ENCODE measurements around the gene KAT6B.

Gene KAT6B

DNA sequence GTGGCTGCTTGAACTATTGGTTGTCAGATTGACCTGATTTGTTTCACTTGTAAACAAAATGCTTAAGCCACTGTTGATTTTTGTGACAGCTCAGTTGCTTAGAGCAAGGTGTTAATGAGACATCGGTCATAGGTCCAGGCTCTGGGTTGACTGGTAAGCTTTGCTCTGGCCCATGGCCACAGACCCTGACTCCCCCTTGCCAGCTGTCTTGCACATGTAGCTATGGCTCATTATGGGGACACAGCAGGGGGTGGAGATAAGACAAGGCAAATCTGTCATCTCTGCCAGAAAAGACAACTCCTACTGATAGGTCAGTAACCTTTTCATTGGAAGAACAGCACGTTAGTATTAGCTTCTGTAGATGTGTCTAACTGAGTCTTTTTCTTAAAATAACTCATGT lies 95.3 kb downstream of the KAT6B start:
- no peak for DNase-seq (ENCODE audit: low read depth in 3 of 3)

DNA sequence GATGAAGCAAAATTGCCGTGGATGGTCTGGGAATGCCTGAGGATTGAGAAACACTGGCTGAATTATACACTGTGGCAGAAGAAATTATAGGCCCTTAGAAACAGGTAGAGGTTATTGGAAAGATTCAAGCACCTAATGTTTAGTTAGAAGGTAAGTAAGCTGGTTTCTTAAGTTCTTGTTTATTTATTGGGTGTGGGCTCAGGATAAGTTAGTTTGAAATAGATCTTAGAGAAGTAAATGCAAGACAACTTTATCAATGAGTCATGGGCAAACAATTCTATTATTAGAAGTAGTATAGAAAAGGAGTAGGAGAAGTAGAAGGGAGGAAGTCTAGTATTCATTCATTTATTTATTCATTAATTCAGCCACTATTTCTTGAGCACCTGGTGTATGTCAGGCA lies 96.5 kb downstream of the KAT6B start:
- DNase-seq (ENCODE audit: low read depth in 3 of 3), result no peak

DNA sequence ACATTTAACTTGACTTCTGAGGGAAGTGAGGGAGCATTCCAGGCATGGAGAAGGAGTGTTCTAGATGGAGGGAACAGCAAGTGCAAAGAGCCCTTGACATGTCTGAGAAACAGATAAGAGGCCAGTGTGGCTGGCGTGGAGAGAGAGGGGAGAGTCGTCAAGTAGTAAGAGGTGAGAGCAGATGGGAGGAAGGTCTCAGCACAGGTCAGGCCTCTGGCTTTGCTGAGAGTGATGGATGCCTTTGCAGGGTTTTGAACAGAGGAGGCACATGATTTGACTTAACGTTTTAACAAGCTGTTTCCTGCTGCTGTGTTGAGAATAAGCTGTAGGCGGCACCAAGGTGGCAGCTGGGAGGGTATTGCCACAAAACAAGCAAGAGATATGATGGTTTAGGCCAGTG lies 97.2 kb downstream of the KAT6B start:
- DNase-seq (ENCODE audit: low read depth in 3 of 3), result no peak

DNA sequence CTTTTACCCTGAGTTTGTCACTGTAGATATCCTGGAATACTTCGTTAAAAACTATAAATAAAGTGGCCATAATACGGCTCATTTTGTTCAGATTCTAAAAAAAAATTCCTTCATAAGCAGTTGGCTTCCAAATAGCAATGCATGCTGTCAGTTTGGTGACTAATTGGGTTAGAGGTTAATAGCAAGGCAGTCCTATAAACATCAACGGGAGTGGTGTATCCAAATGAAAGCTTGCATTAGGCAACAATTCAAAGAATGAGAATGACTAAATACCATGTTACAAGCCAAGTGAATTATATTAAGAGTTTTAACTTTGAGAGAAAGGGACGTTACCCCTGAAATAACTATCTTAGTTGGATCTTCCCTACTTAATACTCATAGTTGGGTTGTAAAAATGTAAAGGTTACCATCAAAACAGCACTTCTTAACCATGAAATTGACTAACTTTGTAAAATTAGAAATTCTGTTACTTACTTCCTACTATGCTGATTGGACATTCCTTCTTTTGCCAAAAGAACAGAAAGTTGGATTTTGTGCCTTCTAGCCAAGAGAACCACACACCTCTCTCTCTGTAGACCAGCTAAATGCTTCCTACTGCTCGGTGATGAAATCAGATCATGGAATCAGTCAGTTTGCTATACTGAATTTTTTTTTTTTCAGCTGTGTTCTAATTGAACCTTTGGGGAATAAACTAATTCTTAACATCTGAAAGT lies 98.0 kb downstream of the KAT6B start:
- DNase-seq (ENCODE audit: low read depth in 3 of 3), result no peak

DNA sequence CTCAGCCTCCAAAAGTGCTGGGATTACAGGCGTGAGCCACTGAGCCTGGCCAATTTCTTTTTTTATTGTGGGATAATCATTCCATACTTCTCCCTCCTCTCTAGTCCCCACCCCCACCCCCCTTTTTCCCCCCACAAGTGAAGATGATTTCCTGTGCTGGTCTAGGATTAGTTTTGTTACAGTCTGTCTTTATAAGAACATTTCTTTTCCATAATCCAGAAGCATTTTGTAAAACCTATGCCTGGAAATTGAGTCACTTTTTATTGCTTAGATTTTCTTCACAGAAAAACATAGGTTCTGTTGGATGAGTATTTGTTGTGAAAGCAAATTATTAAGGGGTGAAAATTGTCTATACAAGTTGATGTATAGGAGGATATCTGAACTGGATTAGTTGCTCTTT lies 98.9 kb downstream of the KAT6B start:
- DNase-seq (ENCODE audit: low read depth in 3 of 3), result no peak

DNA sequence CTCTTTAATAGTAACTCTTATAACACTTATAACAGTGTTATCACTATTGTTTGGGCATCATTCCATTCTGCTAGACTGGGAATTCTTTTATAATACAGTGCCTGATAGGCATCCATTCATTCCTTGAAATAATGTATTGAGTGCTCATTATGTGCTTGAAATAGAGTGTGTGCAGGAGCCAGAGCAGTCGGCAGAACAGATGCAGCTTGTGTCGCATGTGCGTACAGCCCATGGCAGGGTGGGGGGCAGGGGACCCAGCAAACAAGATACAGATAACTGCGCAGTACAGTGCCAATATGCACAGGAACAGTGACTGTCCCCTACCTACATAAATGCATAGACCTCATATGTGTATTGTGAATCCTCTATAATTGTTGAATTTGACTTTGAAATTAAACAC lies 99.3 kb downstream of the KAT6B start:
- DNase-seq (ENCODE audit: low read depth in 3 of 3), result no peak

DNA sequence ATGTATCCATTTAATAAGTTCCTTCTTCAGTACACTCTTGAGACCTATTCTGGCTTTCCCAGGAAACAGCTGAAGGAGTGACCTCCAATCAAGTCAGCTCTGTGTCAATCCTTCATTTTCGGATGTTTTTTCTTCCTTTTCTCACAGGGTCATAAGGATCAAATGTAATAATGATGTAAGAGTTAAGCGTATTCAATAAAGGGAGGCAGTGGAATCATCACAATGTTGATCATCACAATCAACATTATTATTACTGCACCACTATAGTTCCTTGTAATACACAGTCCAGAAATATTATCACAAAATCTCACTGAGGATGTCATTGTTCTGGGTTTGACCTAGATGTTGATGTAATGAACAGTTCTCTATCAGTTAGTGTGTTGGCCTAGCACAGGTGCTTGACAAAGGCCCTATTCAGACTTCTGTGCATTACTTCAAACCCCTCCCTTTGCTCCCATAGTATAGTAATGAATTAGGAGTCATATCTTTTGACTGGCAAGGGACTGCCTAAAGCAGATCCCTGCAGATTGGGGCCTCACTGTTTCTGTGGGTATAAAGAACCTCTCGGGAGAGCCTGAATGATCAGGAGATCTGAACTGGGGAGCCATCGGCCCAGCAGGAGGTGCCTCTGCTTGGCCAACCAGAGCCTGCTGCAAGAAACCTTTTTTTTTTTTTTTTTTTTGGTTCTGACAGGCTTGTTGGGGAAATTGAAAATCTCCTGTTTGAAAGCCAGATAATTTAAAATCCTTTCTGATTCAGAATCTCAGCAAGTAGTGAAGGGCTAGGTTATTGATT lies 100.6 kb downstream of the KAT6B start:
- no peak for DNase-seq (ENCODE audit: low read depth in 3 of 3)

DNA sequence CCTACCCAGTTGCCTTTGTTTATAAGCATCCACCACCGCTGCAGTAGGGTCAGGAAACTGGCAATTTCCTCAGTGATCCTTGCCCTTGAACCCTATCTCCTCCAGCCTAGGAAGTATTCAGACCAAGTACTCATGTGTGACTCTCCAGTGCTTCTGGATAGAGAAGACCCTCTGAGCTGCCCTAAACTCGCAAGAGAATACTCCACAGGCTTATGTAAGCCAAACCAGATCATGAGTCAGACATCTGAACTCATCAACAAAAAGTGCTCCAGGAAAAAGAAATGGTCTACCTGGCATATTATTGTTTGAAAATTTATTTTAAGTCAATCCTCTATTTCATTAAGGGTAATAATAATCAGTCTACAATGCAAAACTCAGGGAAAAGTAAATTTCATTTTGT lies 101.3 kb downstream of the KAT6B start:
- DNase-seq (ENCODE audit: low read depth in 3 of 3), result no peak

DNA sequence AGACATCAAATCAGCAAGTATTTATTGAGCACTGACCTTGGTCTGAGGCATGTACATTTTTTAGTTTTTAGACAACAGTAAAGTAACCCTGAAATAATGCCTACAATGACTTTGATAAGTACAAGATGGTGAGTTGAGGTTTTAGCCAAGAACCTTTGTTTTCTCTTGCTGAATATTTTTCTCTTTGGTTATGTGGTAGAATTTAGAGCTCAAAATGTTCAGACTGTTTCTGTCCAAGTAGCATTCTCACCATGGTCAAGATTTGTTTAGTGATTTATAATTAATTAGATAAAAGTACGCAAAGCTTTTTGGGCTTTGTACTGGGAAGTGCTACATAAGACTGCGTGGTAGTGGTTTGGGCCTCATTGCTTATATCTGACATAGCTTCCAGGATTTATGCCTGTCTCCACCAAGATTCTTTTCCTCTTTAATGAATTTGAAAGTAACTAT lies 102.4 kb downstream of the KAT6B start:
- DNase-seq (ENCODE audit: low read depth in 3 of 3), result no peak

DNA sequence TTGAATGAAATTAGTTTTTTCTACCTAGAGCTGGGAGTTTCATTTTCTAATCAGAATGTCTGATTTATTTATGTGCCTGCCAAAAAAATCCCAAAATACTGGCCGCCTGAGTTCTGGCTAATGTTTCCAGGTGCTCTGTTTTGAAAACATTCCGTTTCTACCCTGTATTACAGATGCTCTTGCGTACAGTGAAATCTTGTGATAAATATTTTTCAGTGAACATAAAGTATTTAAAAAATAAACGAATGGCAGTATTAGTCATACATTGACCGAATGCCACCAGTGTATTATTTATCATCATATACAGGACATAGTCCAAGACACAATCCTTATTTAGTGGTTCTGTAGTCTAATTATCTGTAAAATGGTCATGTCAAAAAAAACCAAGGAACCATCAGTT lies 102.8 kb downstream of the KAT6B start:
- no peak for DNase-seq (ENCODE audit: low read depth in 3 of 3)

DNA sequence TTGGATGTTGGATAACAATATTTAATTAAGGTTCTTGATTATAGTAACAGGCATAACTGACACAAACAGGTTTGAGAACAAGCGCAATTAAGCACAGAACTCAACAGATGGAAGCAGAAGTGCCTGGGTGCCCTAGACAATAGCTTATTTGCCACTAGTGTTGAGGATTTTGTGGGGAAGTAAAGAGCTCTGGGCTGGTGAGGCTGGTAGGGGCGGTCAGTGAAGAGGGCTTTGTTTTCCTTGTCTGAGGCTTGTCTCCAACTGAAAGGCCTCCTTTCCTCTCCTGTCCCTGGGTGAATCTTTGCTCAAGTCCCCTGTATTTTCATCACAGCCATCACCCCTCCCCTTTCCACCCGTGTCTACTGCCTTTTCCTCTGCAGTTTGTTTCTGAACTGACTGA lies 104.6 kb downstream of the KAT6B start:
- no peak for DNase-seq (ENCODE audit: low read depth in 3 of 3)

DNA sequence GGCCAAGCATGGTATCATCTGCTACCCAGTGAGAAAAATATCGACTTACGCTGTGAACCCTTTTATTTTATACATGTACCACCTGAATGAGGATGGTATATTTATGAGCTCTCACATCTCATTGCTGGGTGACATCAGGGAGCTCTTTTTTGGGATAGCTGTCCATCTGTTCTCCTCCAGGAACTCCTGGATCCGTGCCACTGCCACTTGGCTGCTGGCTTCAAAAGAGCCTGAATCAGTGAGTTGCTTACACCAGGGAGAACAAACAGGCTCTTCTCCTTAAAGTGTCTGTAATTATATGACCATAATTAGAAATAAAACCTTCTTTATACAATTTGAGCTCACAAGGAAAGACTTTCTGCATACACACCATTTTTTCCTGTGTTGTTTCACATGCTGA lies 106.2 kb downstream of the KAT6B start:
- DNase-seq (ENCODE audit: low read depth in 3 of 3), result no peak

DNA sequence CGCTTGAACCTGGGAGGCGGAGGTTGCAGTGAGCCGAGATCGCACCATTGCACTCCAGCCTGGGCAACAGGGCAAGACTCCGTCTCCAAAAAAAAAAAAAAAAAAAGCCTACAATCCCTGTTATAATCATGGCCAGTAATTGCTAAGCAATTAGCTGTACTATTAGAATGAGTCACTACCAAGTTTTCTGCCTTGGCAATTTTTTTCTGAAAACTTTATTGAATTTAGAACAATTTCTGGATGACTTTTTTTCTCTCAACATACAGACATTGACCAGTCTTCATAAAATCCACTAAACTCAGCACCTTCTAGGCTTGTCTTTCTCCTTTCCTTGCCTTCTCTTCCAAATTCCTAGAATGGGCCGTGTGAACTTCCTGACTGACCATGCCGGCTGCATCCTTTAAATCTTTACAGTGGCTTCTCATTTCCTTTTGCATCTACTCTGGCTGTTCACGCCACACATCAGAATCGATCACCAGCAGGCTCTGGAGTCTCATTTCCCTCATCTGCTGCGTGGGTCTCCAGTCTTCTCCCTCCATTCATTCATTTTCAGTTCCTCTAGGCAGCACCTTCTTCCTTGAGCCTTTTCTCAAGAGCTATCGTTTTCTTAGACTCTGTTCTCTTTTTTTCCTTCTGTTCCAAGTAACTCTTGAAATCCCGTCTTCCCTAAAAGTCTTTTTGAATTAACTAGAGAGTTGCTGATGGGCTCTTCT lies 107.9 kb downstream of the KAT6B start:
- DNase-seq (ENCODE audit: low read depth in 3 of 3), result no peak

DNA sequence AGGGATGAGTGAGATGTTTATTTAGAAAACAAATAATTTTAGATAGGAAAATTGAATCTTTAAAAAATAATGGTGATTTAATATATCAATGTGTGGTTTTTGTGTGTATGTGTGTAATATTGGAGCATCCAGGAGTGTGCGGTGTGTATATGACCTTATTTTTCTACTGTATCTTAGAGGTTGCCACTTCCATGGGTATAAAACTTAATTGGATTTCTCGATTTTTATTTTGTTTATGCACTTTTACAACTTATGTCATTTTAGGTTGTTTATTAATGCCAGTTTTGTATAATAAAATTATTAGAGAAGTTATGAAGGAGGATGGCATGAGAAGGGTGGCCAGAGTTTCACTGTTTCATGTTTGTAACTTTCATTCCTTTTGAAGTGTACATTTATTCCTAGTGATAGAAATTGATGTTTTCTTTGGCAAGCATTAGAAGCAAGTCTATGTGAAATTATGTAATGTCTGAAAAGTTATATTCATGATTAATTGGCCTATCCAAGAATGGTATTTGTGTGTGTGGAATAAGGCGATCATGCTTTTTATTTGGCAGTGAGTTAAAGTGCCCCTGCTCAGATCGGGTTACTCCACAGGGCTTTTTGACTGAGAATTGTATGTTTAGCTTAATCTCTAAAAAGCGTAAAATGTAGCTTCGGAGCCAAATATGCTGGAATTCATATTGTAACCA lies 110.3 kb downstream of the KAT6B start:
- DNase-seq (ENCODE audit: low read depth in 3 of 3), result no peak

DNA sequence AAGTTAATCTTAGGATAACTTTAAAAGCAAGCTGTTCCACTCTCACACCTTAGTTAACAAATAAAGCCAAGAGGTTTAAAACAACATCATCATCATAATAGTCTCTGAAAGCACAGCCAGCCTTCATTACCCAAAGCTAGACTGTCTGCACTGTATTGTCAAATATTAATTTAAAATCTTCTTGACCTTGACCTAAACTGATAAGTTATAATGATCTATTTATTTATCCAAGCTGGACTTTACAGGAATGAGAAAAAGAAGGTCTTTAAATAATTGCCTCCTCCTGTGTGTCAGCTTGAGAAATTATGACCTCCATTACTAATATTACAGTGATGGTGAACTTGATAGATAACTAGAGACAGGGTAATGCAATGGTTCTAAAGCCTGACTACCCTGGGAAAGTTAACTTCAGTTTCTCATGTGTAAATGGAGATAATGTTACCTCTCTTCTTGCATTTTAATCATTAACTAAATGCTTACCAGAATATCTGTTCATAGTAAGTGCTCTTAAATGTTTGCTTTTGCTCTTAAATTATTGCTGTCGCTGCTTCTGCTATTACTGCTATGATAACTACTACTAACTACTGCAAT lies 111.0 kb downstream of the KAT6B start:
- DNase-seq (ENCODE audit: low read depth in 3 of 3), result no peak

DNA sequence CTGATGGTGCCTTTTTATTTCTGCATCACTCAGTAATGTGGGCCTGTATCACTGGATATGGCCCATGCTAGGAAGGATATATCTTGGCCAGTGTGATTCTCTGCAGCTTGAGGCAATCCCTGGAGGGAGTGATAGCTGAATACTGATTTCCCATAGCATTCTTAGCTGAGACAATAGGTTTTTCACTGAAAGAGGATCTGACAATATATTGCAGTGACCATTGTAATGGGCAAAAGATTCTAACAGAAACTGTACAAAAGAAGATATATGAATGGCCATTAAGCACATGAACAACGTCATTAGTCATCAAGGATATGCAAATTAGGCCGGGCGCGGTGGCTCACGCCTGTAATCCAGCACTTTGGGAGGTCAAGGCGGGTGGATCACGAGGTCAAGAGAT lies 117.8 kb downstream of the KAT6B start:
- DNase-seq (ENCODE audit: low read depth in 3 of 3), result no peak

DNA sequence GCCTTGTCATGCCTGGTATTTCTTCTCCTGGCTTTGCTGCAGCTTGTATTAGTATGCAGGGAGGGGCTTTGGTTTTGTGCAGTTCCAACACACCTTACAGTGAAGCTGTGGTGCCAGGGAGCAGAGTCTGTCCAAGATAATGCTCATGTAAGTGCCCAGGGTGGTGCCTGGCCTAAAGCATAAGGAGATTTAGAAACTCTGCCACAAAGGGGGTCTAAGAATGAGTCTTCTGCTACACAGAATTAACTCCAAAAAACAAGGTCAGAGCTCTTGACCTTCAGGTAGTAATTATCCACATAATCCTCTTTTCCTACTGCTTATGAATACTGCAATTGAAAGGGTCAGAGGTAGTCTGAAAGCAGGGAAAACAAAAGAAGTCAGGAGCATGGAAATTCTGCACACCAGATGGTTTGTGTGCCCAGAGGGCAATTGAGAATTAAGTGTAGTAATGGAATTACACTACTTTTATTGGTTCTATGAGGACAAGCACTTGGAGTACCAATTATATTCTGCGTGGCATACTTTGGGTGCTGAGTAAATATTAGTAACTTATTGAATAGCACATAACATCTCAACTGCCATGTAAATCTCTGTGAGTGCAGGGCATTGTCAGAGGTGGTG lies 121.5 kb downstream of the KAT6B start:
- no peak for DNase-seq (ENCODE audit: low read depth in 3 of 3)

DNA sequence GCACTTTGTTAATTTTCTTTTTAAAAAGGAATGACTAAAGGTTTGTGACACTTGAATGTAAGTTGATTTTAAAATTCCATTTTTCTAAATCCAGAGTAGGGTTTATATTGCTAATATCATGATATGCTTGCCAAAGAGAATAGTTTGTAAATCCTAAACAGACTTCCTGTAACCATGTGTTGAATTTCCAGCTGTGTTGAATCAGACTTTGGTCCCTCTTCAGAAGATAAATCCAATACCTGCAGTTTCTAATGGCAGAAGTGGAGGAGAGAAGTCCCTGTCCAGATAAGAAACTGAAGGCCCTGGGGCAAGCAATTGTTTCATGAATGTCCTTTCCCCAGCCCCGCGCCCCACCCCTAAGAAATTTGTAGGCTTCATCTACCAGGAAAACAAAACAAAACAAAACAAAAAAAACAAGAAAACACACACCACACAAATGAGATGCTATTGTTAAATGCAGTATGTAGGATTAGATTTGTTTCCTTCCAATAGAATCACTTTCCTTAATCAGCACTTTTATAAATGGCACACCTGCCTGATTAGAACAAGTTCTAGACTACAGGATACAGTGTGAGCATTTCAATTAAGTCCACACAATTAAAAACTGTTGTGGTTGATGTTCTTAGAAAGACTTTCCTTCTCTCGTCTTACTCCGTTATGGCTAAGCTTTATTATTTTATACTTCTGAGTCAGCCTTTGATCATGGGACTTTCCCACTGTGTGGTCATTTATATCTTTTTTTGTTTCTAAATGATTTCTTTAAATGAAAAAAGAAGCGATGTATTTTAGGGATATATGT lies 122.8 kb downstream of the KAT6B start:
- no peak for DNase-seq (ENCODE audit: low read depth in 3 of 3)

DNA sequence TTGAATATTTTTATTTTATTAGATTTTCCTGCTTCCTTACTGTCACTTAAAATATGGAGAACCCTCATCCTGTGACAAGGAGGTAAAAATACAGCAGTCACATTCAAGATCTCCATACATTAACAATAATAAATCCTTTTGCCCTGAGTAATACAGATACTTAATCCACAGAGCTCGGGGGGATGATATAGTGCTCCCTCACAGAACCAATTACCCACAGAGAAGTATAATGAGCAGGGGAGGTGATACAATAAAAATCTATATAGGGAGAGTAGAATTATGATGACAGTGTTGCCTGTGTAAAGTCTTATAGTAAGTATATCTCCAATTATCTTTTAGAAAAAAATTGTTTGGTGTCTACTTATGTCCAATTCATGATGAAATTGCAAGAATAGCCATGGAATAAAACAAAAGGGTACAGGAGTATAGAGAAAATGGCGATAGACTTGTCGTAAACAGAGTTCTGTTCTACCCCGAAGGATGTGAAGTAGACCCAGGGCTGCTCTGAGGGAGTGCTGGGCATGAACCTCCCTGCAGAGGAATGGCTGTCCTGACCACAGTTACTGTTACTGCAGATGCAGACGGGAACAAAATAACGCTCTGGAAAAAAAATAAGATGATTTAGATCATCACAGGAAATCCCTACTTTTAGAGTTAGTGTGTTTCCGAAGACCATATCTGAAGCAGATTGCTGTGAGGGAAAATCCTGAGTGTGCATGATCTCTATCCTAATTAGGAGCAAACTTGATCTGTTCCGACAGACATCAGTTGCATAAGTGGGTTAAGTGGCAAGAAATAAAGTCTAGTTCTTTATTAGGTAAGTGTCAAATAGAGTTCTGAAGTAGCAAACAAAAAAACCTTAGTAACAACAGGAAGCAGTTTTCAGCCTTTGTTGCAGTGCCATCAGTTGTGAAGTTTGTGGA lies 123.7 kb downstream of the KAT6B start:
- DNase-seq (ENCODE audit: low read depth in 3 of 3), result no peak

Data from stimulated activated CD4-positive, alpha-beta T cell treated with anti-CD3 and anti-CD28 coated beads, TNF-alpha, amount 100 ng/mL, for 4 hours (primary cell).